Upper lobe of right lung (tissue), 1 donor: Measurements from ENCODE around the gene IQSEC1. TPM values are rescaled to one million over a fixed set of nuclear protein-coding genes. Genes with fewer than 3 reads are reported as not detected.
A peak's percentile ranks its signal among the peaks of the same experiment; 100 is the strongest.

Source experiments
- ATAC-seq: fragments of 200-7000 bp; cut with Tn5 transposase; one replicate; pipeline ENCODE4 v1.9.1; 2020; ENCODE audit warnings: mild to moderate bottlenecking, moderate library complexity
- DNase-seq: peaks from one replicate; pipeline ENCODE4 v3.0.0-alpha.2; 2020
- H3K27ac ChIP-seq: fragments of 200-600 bp; one replicate; pipeline ENCODE4 v1.8.0; 2022
- H3K27me3 ChIP-seq: fragments of 200-600 bp; one replicate; pipeline ENCODE4 v1.8.0; 2022; ENCODE audit warnings: mild to moderate bottlenecking
- H3K36me3 ChIP-seq: fragments of 200-600 bp; one replicate; pipeline ENCODE4 v1.8.0; 2022
- H3K4me1 ChIP-seq: fragments of 200-600 bp; one replicate; pipeline ENCODE4 v1.8.0; 2022
- H3K4me3 ChIP-seq: fragments of 200-600 bp; one replicate; pipeline ENCODE4 v1.8.0; 2022; ENCODE audit warnings: mild to moderate bottlenecking
- H3K9me3 ChIP-seq: fragments of 200-600 bp; one replicate; pipeline ENCODE4 v1.8.0; 2022
- intact Hi-C: fragments of 100-400 bp; cut with DNase I; formaldehyde crosslinking; loops from one replicate; pipeline ENCODE4 v1.11.0; 2022
- total RNA-seq: library from RNA; stranded (reverse); fragmentation: NEBNext Ultra II Directional; extraction: Animal tissue kit (Norgen Biotek cat#: 25700); gene quantifications from one replicate; pipeline ENCODE4 v1.2.1, GENCODE V29; 2021
- TF ChIP-seq, protein P1 (sequence below): fragments of 200-600 bp; IDR thresholded peaks from one replicate; pipeline ENCODE4 v1.8.0; 2022; ENCODE audit warnings: antibody characterized with exemption
- donor health status: DM: no; HTN: yes; CAD: no; lungs with severe emphysema.

Gene IQSEC1
- total RNA-seq, 1 donor from 2014 or later: 61.6 TPM

DNA sequence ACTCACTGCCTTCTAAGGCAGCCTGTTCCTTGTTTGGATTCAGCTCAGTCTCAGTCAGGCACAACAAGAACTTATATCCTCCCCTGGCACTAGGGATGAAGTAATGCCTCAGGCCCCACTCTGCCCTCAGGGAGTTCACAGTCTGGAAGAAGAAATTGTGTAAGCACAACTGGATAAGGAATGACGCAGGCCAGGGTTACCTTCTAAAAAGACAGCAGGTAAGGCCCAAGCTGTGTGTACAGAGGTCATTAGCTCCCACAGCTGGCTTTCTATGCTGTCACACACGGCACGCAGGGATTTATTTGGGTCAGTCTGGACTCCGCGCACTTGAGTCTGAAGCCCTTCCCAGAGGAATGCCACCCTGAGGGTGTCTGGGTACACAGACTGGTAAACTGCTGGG lies 82.9 kb downstream of the IQSEC1 start:
- ATAC-seq (no peak), DNase-seq (no peak)
- H3K9me3 ChIP-seq: no peaks in the 10 kb centered on the region
- H3K36me3 ChIP-seq: no peaks in the 10 kb centered on the region
- H3K4me1 ChIP-seq: peaks cover 15% of the 10 kb centered on the region
- intact Hi-C loops: no loop called here
- no peak overlapping the region for H3K27ac ChIP-seq
- no peak overlapping the region for H3K4me3 ChIP-seq
- TF ChIP-seq, protein P1, sequence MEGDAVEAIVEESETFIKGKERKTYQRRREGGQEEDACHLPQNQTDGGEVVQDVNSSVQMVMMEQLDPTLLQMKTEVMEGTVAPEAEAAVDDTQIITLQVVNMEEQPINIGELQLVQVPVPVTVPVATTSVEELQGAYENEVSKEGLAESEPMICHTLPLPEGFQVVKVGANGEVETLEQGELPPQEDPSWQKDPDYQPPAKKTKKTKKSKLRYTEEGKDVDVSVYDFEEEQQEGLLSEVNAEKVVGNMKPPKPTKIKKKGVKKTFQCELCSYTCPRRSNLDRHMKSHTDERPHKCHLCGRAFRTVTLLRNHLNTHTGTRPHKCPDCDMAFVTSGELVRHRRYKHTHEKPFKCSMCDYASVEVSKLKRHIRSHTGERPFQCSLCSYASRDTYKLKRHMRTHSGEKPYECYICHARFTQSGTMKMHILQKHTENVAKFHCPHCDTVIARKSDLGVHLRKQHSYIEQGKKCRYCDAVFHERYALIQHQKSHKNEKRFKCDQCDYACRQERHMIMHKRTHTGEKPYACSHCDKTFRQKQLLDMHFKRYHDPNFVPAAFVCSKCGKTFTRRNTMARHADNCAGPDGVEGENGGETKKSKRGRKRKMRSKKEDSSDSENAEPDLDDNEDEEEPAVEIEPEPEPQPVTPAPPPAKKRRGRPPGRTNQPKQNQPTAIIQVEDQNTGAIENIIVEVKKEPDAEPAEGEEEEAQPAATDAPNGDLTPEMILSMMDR: no peak
- no peaks in the 10 kb centered on the region for H3K27me3 ChIP-seq

DNA sequence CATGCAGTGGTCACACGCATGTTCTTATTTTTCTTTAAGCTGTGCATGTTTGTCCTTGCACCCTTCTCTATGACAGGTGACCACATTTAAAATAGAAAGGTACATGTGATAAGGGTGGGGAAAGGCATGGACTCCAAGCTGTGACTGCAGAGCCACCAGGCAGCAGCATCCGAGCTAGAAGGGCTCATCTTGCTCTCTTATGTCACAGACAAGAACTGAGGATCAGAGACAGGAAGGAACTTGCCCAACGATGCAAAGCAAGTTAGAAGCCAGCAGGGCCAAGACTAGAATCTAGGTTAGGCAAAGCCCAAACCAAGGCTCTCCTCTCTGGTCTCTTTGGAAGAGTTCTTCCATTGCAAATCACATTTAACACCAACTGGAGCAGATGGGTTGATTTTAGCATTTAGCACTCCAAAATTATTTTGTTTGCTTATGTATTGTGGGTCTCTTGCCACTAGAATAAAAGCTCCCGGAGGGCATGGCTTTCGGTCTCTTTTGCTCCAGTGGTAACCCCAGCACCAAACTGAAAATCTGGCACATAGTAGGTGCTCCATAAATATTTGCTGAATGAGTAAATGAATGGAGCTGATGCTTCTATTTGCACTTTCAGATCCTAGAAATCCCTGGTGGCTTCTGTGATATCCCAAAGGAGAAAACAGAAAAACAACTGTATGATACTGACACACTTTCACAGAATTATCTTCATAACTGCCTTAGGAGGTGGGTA lies 84.3 kb downstream of the IQSEC1 start:
- TF ChIP-seq, protein P1: no peak
- H3K27ac ChIP-seq: no peak overlapping the region
- intact Hi-C loops: loop anchor here (10.0 kb wide), 1 partner anchor 114 kb away; no protein-coding TSS in a partner anchor
- no peaks in the 10 kb centered on the region for H3K9me3 ChIP-seq
- H3K27me3 ChIP-seq: no peaks in the 10 kb centered on the region
- peaks cover 15% of the 10 kb centered on the region for H3K4me1 ChIP-seq
- DNase-seq (no peak), ATAC-seq (no peak)
- H3K4me3 ChIP-seq: no peak overlapping the region
- H3K36me3 ChIP-seq: no peaks in the 10 kb centered on the region

DNA sequence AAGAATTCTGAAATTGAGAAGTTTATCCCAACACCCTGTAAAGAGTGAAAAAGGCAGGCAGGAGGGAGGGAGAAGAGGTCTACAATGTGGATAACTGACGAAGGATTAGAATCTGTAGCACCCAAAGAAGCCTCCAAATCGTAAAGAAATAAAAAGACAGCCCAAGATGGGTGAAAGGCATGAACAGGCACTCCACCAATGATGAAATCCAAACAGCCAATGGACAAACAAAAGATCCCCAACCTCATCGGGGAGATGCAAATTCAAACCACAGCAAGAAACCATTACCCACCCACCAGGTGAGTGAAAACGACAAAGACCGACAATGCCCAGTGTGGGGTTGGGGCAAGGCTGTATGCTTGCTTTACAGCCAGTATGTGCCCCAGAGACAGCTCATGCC lies 85.6 kb downstream of the IQSEC1 start:
- DNase-seq (no peak), ATAC-seq (no peak)
- no peaks in the 10 kb centered on the region for H3K36me3 ChIP-seq
- TF ChIP-seq, protein P1: no peak
- no peaks in the 10 kb centered on the region for H3K9me3 ChIP-seq
- intact Hi-C loops: loop anchor here (10.0 kb wide), 1 partner anchor 113 kb away; no protein-coding TSS in a partner anchor
- H3K4me3 ChIP-seq: no peak overlapping the region
- H3K27ac ChIP-seq: no peak overlapping the region
- H3K27me3 ChIP-seq: no peaks in the 10 kb centered on the region
- peaks cover 6% of the 10 kb centered on the region for H3K4me1 ChIP-seq

DNA sequence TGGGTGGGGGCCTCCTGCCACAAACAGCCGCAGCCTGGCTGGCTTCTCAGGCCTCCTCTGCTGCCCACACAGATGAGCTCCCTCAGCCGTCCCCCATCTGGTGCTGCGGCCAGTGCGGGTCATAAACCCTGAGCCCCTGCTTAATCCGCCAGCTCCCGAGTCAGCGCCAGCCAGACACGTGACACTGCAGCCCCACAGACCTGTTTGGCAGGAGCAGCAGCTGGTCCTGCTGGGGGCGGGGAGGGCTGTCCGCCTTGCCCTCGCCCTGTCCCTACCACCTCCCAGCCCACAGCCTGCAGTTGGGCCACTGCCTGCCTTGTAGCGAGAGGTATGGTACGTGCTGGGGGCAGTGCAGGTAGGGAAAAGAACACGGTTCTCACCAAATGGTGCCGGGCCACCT lies 86.2 kb downstream of the IQSEC1 start:
- H3K9me3 ChIP-seq: no peaks in the 10 kb centered on the region
- peaks cover 2% of the 10 kb centered on the region for H3K4me1 ChIP-seq
- peak; percentile 73 for DNase-seq
- ATAC-seq: peak; percentile 19
- no peaks in the 10 kb centered on the region for H3K27me3 ChIP-seq
- H3K27ac ChIP-seq: no peak overlapping the region
- intact Hi-C loops: loop anchor here (10.0 kb wide), 1 partner anchor 112 kb away; no protein-coding TSS in a partner anchor
- no peaks in the 10 kb centered on the region for H3K36me3 ChIP-seq
- TF ChIP-seq, protein P1: no peak
- no peak overlapping the region for H3K4me3 ChIP-seq

DNA sequence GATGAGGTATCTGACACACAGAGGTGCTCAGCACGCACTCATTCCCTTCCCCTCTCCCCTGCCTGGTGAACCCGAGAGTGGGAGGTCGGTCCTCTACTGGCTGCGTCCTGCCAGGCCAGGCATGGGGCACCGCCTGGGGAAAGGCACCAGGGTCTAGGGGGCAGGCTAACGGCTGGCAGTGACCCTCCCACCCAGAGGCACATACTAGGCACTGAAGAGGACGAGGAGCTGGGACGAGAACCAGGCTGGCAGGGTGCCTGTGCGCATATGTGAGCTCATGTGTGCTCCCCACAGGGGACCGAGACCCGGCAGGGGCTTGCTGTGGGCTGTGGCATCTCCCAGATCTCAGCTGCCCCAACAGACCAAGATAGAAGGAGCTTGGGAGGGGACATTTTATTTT lies 86.7 kb downstream of the IQSEC1 start:
- TF ChIP-seq, protein P1: no peak
- intact Hi-C loops: loop anchor here (10.0 kb wide), 1 partner anchor 112 kb away; no protein-coding TSS in a partner anchor

More for the DNA sequence above, 86.7 kb downstream of the IQSEC1 start:
- Histone ChIP-seq H3K9me3 (no peaks in the 10 kb centered on the region), H3K4me3 (no peak overlapping the region), H3K36me3 (no peaks in the 10 kb centered on the region), H3K4me1 (no peaks in the 10 kb centered on the region), H3K27me3 (no peaks in the 10 kb centered on the region), H3K27ac (no peak overlapping the region)
- DNase-seq (no peak), ATAC-seq (no peak)
